Upper lobe of right lung (tissue), 1 donor: ENCODE measurements around the gene CCDC137. TPM values are rescaled to one million over a fixed set of nuclear protein-coding genes. Genes with fewer than 3 reads are reported as not detected.
A peak's percentile ranks its signal among the peaks of the same experiment; 100 is the strongest.

Experiments
- ATAC-seq: fragments of 200-7000 bp; cut with Tn5 transposase; one replicate; pipeline ENCODE4 v1.9.1; 2020; ENCODE audit warnings: mild to moderate bottlenecking, moderate library complexity
- DNase-seq: peaks from one replicate; pipeline ENCODE4 v3.0.0-alpha.2; 2020
- H3K27ac ChIP-seq: fragments of 200-600 bp; one replicate; pipeline ENCODE4 v1.8.0; 2022
- H3K27me3 ChIP-seq: fragments of 200-600 bp; one replicate; pipeline ENCODE4 v1.8.0; 2022; ENCODE audit warnings: mild to moderate bottlenecking
- H3K36me3 ChIP-seq: fragments of 200-600 bp; one replicate; pipeline ENCODE4 v1.8.0; 2022
- H3K4me1 ChIP-seq: fragments of 200-600 bp; one replicate; pipeline ENCODE4 v1.8.0; 2022
- H3K4me3 ChIP-seq: fragments of 200-600 bp; one replicate; pipeline ENCODE4 v1.8.0; 2022; ENCODE audit warnings: mild to moderate bottlenecking
- H3K9me3 ChIP-seq: fragments of 200-600 bp; one replicate; pipeline ENCODE4 v1.8.0; 2022
- CTCF ChIP-seq: fragments of 200-600 bp; IDR thresholded peaks from one replicate; pipeline ENCODE4 v1.8.0; 2022; ENCODE audit warnings: antibody characterized with exemption
- intact Hi-C: fragments of 100-400 bp; cut with DNase I; formaldehyde crosslinking; loops from one replicate; pipeline ENCODE4 v1.11.0; 2022
- total RNA-seq: library from RNA; stranded (reverse); fragmentation: NEBNext Ultra II Directional; extraction: Animal tissue kit (Norgen Biotek cat#: 25700); gene quantifications from one replicate; pipeline ENCODE4 v1.2.1, GENCODE V29; 2021
- donor health status: DM: no; HTN: yes; CAD: no; lungs with severe emphysema.

The CCDC137 gene
- total RNA-seq, 1 donor from 2014 or later = 13.7 TPM

GRCh38 chr17:81685108-81685507 is 18.6 kb downstream of the CCDC137 start:
- H3K9me3 ChIP-seq = no peaks in the 10 kb centered on the region
- H3K4me3 ChIP-seq = peak overlapping the region; percentile 91
- H3K27me3 ChIP-seq = no peaks in the 10 kb centered on the region
- H3K36me3 ChIP-seq = peaks cover 49% of the 10 kb centered on the region
- ATAC-seq (no peak), DNase-seq (no peak)
- no peak for TF ChIP-seq CTCF
- H3K4me1 ChIP-seq = peaks cover 27% of the 10 kb centered on the region
- intact Hi-C loops = no loop called here
- peak overlapping the region; percentile 88 for H3K27ac ChIP-seq

DNA sequence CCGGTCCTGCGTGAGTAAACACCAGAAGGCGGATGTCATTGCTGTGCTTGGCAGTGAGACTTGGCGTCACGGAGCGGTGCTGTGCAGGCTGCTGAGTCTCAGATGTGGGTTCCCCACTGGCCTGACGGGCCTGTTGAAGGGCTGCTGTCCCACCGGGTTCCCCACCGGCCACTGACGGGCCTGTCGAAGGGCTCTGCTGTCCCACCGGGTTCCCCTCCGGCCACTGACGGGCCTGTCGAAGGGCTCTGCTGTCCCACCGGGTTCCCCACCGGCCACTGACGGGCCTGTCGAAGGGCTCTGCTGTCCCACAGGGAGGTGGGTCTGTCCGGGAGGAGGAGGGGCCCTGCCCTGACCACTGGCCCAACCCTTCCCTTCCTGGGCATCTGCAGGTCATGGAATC is 20.1 kb downstream of the CCDC137 start:
- H3K4me1 ChIP-seq = peaks cover 27% of the 10 kb centered on the region
- TF ChIP-seq CTCF = no peak
- no peak for ATAC-seq
- H3K27me3 ChIP-seq = no peaks in the 10 kb centered on the region
- intact Hi-C loops = no loop called here
- no peak for DNase-seq
- H3K9me3 ChIP-seq = no peaks in the 10 kb centered on the region
- H3K27ac ChIP-seq = no peak overlapping the region
- H3K36me3 ChIP-seq = peaks cover 63% of the 10 kb centered on the region
- no peak overlapping the region for H3K4me3 ChIP-seq

- intact Hi-C loops = no loop called here
- no peak for TF ChIP-seq CTCF
- Histone ChIP-seq H3K36me3 (peaks cover 76% of the 10 kb centered on the region), H3K4me3 (no peak overlapping the region), H3K4me1 (peaks cover 18% of the 10 kb centered on the region), H3K9me3 (no peaks in the 10 kb centered on the region), H3K27ac (no peak overlapping the region), H3K27me3 (no peaks in the 10 kb centered on the region)
- ATAC-seq (no peak), DNase-seq (no peak)
These were observed 21.4 kb downstream of the CCDC137 start for GRCh38 chr17:81687770-81688541.

DNA sequence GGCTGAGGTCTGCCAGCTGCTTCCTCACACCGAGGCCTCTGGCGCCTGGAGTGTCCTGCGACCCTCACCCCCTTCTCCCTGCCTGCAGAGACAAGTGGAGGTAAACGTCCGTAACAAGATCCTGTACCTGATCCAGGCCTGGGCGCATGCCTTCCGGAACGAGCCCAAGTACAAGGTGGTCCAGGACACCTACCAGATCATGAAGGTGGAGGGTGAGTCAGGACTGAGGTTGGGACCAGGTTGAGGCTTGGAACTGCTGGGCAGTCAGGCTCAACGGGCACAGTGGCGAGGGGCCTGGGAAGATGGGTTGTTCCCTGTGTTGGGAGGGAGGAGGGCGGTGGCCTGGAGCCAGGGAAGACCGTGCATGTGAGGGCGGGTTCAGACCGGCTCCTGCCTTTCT is 22.1 kb downstream of the CCDC137 start:
- ATAC-seq (no peak), DNase-seq (no peak)
- Histone ChIP-seq H3K36me3 (peaks cover 80% of the 10 kb centered on the region), H3K9me3 (no peaks in the 10 kb centered on the region), H3K4me3 (no peak overlapping the region), H3K4me1 (peaks cover 18% of the 10 kb centered on the region), H3K27ac (no peak overlapping the region), H3K27me3 (no peaks in the 10 kb centered on the region)
- intact Hi-C loops = no loop called here
- TF ChIP-seq CTCF = no peak

- intact Hi-C loops = no loop called here
- no peak for DNase-seq
- no peaks in the 10 kb centered on the region for H3K27me3 ChIP-seq
- no peaks in the 10 kb centered on the region for H3K9me3 ChIP-seq
- no peak for ATAC-seq
- H3K36me3 ChIP-seq = peaks cover 95% of the 10 kb centered on the region
- no peak for TF ChIP-seq CTCF
- H3K4me1 ChIP-seq = peaks cover 10% of the 10 kb centered on the region
- no peak overlapping the region for H3K27ac ChIP-seq
- H3K4me3 ChIP-seq = no peak overlapping the region
These were observed 23.5 kb downstream of the CCDC137 start for GRCh38 chr17:81690066-81690465.
